GM19099 (cell line): ENCODE results near the gene GBX1.

Experiments
- POLR2A ChIP-seq: IDR thresholded peaks from 3 replicates; pipeline ENCODE4 v1.6.1; 2011; ENCODE audit warnings: low read depth; ENCODE audit not compliant: insufficient read length; ENCODE audit errors: extremely low read depth

GBX1 gene

DNA sequence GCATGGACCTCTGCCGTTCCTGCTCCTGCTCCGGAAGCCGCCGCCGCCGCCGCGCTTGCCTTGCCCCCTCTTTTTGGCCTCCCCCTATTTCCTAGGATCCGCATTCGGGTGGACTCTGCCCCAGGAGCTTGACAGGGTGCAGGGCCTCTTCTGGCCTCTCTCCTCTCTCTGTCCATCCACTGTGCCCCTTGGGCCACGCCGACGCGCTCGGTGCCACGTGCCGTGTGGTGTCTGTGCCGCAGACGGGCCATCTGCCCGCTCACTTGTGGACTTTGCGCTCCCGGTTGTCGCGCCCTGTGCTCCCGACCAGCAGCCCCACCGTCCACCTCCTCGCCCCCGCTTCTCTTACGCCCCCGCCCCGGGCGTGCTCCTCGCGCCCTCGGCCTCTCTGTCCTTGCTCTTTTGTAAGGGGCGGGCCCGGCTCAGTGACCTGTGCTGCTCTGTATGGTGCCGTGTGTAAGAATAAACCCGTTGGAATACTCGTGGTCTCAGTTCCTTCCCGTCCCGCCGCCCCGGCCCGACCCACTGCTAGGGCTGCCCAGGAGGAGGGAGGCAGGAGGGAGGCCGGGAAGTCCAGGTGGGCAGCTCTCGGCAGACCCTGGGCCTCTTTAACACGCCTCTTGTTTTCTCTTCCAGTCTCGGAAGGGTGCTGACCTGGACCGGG is 44.2 kb downstream of the GBX1 start:
- no peak for TF ChIP-seq POLR2A

DNA sequence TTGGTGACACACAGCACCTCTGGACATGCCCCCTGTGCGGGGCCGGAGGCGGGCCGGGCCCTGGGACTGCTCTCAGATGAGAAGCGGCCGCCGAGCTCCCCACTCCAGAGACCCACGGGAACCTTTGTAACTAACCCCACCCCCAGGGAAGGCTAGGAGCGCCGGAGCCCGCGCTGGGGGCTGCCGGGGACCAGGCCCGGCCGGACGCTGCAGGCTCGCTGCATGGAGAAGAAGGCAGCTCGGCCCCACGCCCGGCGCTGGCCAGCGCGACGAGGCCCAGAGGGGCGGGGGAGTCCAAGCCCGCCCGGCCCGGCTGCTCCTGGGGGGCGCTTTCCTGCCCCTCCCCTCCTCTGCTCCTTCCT is 44.7 kb downstream of the GBX1 start:
- TF ChIP-seq POLR2A: no peak

DNA sequence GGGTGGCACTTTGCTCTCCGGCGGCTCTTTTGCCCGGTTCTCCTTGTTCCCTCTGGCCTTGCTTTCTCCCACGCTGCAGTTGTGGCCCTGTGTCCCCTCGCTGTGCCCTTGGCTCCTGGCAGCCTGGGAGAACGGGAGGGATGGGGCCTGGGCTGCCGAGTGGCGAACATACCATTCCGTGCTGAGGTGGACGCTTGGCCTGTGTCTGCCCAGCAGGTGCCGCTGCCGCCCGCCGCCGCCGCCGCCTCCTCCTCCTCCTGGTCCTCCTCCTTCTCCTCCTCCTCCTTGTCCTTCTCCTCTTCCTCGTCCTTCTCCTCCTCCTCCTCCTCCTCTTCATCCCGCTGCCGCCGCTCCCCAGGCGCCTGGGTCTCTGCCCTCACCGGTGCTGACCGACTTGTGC is 45.2 kb downstream of the GBX1 start:
- no peak for TF ChIP-seq POLR2A

DNA sequence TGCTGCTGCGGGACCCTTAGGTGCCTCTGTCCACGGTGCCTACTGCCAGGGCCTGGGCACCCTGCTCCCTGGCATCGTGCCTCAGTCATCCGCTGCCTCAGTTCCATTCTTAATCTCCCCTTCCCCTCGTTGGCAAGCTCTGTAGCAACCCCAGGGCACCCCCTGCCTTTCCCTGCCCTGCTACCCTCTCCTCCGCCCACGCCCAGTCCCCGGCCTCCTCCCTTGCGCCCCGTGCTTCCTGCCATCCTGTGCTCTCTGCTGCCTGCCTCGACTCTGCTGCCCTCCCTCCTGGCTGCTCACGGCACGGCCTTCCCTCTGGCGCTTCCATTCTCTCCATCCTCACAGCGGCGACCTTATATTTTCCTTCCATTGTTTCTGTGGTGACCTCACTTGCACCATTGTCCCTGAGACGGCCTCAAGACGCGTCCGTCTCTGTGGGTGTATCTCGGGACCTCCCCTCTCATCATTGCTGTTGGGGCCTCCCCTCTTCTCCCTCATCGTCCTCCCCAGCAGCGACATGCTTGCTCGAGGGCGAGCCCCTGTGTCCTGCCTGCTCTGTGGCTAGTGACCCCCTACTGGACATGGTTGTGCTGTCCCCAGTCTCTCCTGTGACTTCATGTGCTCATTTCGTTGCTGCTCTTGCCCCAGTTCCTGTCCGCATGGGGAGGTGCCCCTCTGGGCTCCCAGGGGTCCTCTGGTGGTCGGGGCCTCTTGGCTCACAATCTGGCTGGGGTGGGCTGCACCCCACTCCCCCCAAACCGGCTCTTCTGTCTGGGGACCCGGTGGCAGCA is 45.9 kb downstream of the GBX1 start:
- TF ChIP-seq POLR2A: no peak

DNA sequence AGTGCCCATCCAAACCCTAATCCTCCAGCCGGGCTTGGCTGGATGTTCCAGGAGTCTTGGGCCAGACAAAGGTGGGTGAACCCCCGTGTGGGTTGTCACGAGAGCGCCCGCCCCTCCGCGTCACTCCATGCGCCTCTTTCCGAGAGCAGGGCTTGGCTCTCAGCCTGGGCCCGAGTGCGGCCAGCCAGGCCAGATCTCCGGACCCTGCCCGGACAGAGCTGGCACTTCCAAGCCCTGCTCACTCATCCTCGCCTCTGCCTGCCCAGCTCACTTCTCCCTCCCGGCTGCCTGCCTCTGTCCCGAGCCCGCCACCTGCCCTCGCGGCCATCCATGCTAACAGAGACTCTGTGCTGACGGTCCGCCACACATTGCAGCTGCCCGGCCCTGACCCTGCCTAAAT is 46.6 kb downstream of the GBX1 start:
- TF ChIP-seq POLR2A: no peak

- no peak for TF ChIP-seq POLR2A
These were observed 47.6 kb downstream of the GBX1 start for GRCh38 chr7:151119902-151120301.

GRCh38 chr7:151119055-151119415 is 48.5 kb downstream of the GBX1 start:
- TF ChIP-seq POLR2A: no peak

GRCh38 chr7:151118108-151119054 is 49.1 kb downstream of the GBX1 start:
- TF ChIP-seq POLR2A: no peak

GRCh38 chr7:151117565-151117964 is 49.9 kb downstream of the GBX1 start:
- no peak for TF ChIP-seq POLR2A

GRCh38 chr7:151116603-151117440 is 50.7 kb downstream of the GBX1 start:
- no peak for TF ChIP-seq POLR2A

DNA sequence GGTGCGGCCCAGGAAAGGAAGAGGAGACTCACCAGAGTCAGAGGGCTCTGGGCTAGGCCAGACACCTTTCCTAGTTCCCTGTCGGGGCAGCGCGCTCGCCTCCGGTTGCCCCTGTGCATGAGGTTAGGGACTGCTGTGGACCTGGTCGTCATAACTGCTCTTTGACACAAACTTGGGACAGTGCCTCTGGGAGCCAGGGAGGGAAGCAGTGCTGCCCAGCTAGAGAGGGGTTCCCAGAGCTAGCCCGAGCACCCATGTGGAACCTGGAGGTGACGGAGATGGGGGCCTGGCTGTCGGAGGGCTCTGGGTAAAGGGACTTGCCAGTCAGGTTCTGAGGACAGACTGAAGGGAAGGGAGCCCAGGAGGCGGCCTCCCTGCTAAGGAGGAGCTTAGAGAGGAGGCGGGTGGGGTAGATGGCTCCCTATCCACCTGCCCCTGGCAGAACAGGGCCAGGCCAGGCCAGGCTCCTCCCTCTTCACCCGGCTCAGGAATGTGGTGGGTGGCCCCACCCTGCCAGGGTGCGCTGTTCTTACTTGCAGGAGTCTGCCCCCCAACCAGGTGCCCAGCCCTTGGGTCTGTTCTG is 51.6 kb downstream of the GBX1 start:
- no peak for TF ChIP-seq POLR2A

GRCh38 chr7:151115121-151115835 is 52.2 kb downstream of the GBX1 start:
- no peak for TF ChIP-seq POLR2A
